NCI-H1092 (cell line): ENCODE data around the gene WDR88.
"Not testable (repeated sequence)": the region's sequence is repeated elsewhere in the genome, so short reads cannot be mapped to it uniquely, and the experiment has no call there.

ENCODE experiments used
- DNase-seq: peaks from one replicate; lab custom pipeline; 2025; lab: John Stamatoyannopoulos, UW

Gene WDR88

GRCh38 chr19:33211794-33212435 is 80.0 kb downstream of the WDR88 start:
- no peak for DNase-seq

DNA sequence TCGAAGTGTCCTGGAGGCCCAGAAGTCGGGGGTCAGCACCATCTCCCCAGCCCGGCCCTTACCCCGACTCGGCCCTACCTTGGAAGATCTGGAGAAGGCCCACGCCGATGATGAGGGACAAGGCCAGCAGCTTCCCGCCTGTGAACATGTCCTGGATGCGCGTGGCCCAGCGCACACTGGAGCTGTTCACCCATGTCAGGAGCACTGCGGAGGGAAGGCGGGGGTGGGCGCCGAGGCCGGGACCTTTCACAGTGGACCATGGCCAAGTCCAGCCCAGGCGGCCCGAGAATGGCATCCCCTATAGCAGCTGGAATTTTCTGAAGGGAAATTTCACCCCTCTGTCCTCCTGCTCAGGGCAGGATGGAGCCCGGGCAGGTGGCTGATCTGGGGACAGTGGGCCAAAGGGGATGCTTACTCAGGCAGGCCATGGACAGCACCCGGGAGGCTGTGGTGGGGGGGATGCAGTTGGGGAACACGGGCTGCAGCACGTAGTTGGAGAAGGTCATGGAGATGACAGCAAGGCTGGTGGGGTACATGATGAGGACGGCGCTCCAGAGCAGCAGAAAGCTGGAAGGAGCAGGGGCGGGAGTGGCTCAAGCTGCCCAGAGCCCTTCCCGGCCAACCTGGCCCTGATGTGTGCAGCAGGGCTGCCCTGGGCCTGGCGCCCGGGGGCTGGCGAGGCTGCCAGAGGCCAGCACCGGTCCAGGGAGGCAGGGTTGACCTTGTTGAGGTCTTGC is 80.7 kb downstream of the WDR88 start:
- no peak for DNase-seq

DNA sequence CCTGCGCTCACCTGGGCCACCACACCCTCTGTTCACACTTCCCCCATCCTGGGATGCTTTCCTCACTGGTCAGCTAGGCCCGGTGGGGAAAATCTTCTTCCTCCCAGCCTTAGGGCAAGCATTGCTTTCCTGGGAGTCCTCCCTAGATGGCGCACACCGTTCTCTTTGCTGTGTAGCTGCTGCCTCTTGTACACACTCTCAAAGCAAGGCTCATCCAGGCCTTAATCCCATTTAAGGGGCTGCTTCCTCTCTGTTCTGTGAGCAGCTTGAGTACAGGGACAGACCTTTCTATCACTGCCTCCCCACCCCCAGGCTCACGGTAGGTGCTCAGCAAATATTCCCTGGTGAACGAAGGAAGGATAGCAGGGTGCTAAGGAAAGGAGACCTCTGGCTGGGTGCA is 82.7 kb downstream of the WDR88 start:
- no peak for DNase-seq

GRCh38 chr19:33215438-33216197 is 83.7 kb downstream of the WDR88 start:
- DNase-seq, result no peak

GRCh38 chr19:33216198-33216830 is 84.4 kb downstream of the WDR88 start:
- no peak for DNase-seq

GRCh38 chr19:33217881-33218280 is 86.0 kb downstream of the WDR88 start:
- DNase-seq, result no peak

DNA sequence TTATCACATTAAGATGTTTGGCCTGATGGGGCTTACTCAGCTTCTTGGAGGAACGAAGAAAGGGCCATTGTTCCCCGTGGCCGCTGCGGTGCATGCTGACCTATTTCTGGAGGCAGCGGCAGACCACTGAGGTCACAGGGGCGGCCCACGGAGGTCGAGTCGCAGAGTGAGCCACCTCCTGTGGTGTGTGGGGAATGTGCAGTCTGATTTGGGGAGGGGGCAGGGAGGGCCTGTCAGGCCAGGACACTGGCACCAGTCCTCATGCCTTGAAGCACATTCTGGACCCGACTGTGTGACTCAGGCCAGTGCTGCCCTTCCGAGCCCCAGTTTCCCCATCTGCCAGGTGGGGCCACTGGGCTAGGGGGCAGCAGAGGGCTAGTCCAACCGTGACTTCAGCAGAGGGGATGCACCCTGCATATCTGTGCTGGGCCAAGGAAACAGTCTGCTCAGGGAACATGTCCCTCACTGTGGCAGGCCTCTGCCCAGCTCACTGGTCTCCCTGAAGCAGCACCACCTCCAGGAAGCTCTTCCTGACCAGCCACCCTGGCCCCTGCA is 87.4 kb downstream of the WDR88 start:
- DNase-seq, result no peak

GRCh38 chr19:33220115-33220514 is 88.2 kb downstream of the WDR88 start:
- DNase-seq, result no peak

- DNase-seq, result no peak
Observed at GRCh38 chr19:33220735-33221134, 88.8 kb downstream of the WDR88 start.

DNA sequence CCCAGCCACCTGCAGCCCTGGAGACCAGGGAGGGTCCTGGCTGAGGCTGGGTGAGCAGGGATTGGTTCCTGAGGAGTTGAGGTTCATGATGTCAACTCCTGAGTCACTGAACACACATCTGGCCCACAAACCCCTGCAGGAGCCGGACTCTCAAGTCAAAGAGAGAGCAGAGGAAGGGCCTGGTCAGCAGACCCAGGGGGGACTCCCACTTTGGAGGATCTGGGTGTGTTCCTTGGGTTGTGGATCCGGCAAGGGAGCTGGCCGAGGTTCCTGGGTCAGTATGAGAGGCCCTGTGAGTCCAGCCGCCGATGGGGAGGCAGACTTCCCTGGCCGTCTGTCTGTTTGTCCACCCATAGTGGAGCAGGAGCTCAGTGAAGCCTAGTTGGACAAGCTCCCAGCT is 89.7 kb downstream of the WDR88 start:
- DNase-seq, result no peak

- not testable (repeated sequence) for DNase-seq
Observed at GRCh38 chr19:33222255-33222654, 90.3 kb downstream of the WDR88 start.

GRCh38 chr19:33224694-33225457 is 93.0 kb downstream of the WDR88 start:
- no peak for DNase-seq
